Vagina (tissue), 2 donors: Measurements from ENCODE around the gene BTBD17. TPM values are rescaled to one million over a fixed set of nuclear protein-coding genes. Genes with fewer than 3 reads are reported as not detected.

Source experiments
- DNase-seq, 2 donors: peaks; one replicate each; pipeline ENCODE4 v3.0.0-alpha.2; 2017; ENCODE audit errors: extremely low spot score in 2 of 2
- H3K27ac ChIP-seq: fragments of 200-600 bp; sonication (generic); one replicate; pipeline ENCODE4 v1.5.1; 2019
- H3K27me3 ChIP-seq: fragments of 200-600 bp; sonication (generic); one replicate; pipeline ENCODE4 v1.5.1; 2019
- H3K36me3 ChIP-seq, 2 donors: fragments of 200-600 bp; sonication (generic); one replicate each; pipeline ENCODE4 v1.5.1; 2017 to 2019
- H3K4me1 ChIP-seq: fragments of 200-600 bp; sonication (generic); one replicate; pipeline ENCODE4 v1.5.1; 2019
- H3K4me3 ChIP-seq, 2 donors: fragments of 200-600 bp; sonication (generic); 1 replicate in 1 of 2; 2 replicates in 1 of 2; pipeline ENCODE4 v1.5.1; 2016 to 2019
- H3K9me3 ChIP-seq: fragments of 200-600 bp; sonication (generic); one replicate; pipeline ENCODE4 v1.5.1; 2019
- POLR2A ChIP-seq, 2 donors: fragments of 450-650 bp; IDR thresholded peaks; one replicate each; pipeline ENCODE4 v1.6.1; 2017; ENCODE audit warnings: antibody characterized with exemption in 2 of 2, mild to moderate bottlenecking in 2 of 2, moderate library complexity in 2 of 2
- POLR2AphosphoS5 ChIP-seq, 2 donors: sonication (generic); formaldehyde crosslinking; IDR thresholded peaks; one replicate each; pipeline ENCODE4 v1.9.0; 2017; ENCODE audit warnings: antibody characterized with exemption in 2 of 2, mild to moderate bottlenecking in 2 of 2, low read depth in 1 of 2; ENCODE audit not compliant: insufficient read depth in 1 of 2
- intact Hi-C: fragments of 100-400 bp; cut with DNase I; formaldehyde crosslinking; loops from one replicate; pipeline ENCODE4 v1.15.1; 2023
- total RNA-seq: library from RNA; depleted of rRNA; stranded (reverse); fragments of >200 nt; gene quantifications from one replicate; pipeline ENCODE4 v1.2.3, GENCODE V29; 2016
- TF ChIP-seq, protein P1 (sequence below), 3 experiments: fragments of 450-650 bp in 2 of 3; fragments of 200-600 bp in 1 of 3; sonication (generic) in 1 of 3; IDR thresholded peaks; one replicate each; pipeline ENCODE4 v1.5.1; 2017 to 2019; ENCODE audit warnings: antibody characterized with exemption in 3 of 3, mild to moderate bottlenecking in 2 of 3, moderate library complexity in 2 of 3

The BTBD17 gene
- total RNA-seq, 1 donor from 2014 or later, result not detected

DNA sequence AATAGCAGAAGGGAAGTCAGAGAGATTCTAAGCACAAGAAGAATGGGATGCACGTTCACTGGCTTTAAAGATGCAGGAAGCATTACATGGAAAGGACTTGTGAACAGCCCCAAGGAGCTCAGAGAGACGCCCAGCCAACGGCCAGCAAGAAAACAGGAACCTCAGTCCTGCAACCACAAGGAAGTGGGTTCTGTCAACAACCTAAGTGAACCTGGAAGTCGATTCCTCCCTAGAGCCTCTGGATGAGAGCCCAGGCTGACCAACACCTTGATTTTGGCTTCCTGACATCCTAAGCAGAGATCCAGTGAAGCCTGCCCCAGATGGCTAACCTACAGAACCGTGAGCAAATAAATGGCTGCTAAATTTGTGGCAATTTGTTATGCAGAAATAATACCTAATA lies 30.1 kb upstream of the BTBD17 start:
- TF ChIP-seq POLR2AphosphoS5 (IDR thresholded peaks at IDR 0.05; ENCODE audit: insufficient read depth in 1 of 2, low read depth in 1 of 2), result no peak
- TF ChIP-seq, protein P1, sequence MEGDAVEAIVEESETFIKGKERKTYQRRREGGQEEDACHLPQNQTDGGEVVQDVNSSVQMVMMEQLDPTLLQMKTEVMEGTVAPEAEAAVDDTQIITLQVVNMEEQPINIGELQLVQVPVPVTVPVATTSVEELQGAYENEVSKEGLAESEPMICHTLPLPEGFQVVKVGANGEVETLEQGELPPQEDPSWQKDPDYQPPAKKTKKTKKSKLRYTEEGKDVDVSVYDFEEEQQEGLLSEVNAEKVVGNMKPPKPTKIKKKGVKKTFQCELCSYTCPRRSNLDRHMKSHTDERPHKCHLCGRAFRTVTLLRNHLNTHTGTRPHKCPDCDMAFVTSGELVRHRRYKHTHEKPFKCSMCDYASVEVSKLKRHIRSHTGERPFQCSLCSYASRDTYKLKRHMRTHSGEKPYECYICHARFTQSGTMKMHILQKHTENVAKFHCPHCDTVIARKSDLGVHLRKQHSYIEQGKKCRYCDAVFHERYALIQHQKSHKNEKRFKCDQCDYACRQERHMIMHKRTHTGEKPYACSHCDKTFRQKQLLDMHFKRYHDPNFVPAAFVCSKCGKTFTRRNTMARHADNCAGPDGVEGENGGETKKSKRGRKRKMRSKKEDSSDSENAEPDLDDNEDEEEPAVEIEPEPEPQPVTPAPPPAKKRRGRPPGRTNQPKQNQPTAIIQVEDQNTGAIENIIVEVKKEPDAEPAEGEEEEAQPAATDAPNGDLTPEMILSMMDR (IDR thresholded peaks at IDR 0.05), result no peak
- no peak for TF ChIP-seq POLR2A (IDR thresholded peaks at IDR 0.05)
- H3K9me3 ChIP-seq, result no peaks in the 10 kb centered on the region
- DNase-seq, result no peak
- H3K4me3 ChIP-seq, result no peak overlapping the region
- intact Hi-C loops, result no loop called here
- H3K27me3 ChIP-seq, result no peaks in the 10 kb centered on the region
- no peaks in the 10 kb centered on the region for H3K4me1 ChIP-seq
- no peak overlapping the region for H3K27ac ChIP-seq
- H3K36me3 ChIP-seq, result no peaks in the 10 kb centered on the region

DNA sequence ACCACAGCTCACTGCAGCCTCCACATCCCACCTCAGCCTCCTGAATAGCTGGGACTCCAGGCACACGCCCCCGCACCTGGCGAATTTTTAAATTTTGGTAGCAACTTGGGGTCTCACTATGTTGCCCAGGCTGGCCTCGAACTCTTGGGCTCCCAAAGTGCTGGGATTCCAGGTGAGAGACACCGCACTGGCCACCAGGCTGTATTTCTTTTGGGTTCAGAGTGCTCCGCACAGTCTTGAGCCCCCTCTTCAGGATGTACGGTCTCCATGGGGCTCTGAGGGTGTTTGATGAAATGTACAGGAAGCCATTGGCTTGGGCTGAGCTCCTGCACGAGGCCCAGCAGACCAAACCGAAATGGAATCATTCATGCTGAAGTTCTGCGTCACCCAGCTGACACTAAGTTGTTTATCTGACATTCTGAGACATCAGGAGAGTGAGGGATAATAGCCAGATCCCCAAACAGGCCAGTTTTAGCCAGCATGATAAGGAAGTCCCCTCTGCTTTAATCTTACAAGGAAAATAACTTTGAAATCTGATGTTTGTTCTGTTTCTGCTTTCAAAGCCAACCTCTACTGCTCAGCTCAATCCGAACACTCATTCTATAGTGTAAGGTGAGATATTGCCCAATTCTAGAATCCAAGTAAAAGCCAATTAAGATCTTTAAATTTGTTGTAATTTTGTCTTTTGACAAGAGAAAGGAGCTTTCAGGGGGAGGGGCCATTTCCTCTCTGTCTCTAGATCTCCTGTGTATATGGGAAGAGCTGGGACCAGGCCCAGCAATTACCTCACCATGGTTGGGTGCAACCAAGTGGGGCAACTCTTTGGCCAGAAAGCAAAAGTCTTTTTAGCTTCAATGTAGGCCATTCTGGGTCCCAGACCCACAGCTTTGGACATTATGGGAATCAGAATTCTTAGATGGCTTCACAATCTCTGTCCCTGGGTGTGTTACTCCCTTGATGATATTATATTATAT lies 29.3 kb upstream of the BTBD17 start:
- TF ChIP-seq, protein P1 (IDR thresholded peaks at IDR 0.05), result no peak
- TF ChIP-seq POLR2A (IDR thresholded peaks at IDR 0.05) (no peak), POLR2AphosphoS5 (IDR thresholded peaks at IDR 0.05; ENCODE audit: insufficient read depth in 1 of 2, low read depth in 1 of 2) (no peak)
- no peak overlapping the region for H3K4me3 ChIP-seq
- no peak overlapping the region for H3K27ac ChIP-seq
- DNase-seq, result no peak
- no peaks in the 10 kb centered on the region for H3K4me1 ChIP-seq
- H3K27me3 ChIP-seq, result no peaks in the 10 kb centered on the region
- no peaks in the 10 kb centered on the region for H3K9me3 ChIP-seq
- no peaks in the 10 kb centered on the region for H3K36me3 ChIP-seq
- intact Hi-C loops, result no loop called here

DNA sequence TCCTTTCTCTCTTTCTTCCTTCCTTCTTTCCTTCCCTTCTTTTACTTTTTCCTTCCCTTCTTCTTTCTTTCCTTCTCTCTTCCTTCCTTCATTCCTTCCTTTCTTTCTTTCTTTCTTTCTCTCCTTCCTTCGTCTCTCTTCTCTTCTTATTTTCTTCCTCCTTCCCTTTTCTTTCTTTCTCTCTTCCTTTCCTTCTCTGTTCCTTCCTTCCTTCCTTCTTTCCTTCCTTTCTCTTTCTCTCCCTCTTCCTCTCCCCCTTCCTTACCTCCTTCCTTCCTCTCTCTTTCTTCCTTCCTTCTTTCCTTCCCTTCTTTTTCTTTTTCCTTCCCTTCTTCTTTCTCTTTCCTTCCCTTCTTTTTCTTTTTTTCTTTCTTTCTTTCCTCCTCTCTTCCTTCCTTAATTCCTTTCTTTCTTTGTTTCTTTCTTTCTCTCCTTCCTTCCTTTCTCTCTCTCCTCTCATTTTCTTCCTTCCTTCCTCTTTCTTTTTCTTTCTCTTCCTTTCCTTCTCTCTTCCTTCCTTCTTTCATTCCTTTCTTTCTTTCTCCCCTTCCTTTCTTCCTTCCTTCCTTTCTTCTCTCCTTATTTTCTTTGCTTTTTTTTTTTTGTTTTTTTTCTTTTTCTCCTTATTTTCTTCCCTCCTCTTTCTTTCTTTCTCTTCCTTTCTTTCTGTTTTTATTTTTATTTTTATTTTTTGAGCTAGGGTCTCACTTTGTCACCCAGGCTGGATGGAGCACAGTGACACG lies 28.4 kb upstream of the BTBD17 start:
- Histone ChIP-seq H3K27me3 (no peaks in the 10 kb centered on the region), H3K4me1 (no peaks in the 10 kb centered on the region), H3K27ac (no peak overlapping the region), H3K36me3 (no peaks in the 10 kb centered on the region), H3K4me3 (no peak overlapping the region), H3K9me3 (no peaks in the 10 kb centered on the region)
- no peak for TF ChIP-seq POLR2A (IDR thresholded peaks at IDR 0.05)
- TF ChIP-seq POLR2AphosphoS5 (IDR thresholded peaks at IDR 0.05; ENCODE audit: insufficient read depth in 1 of 2, low read depth in 1 of 2), result no peak
- TF ChIP-seq, protein P1 (IDR thresholded peaks at IDR 0.05), result no peak
- intact Hi-C loops, result no loop called here
- no peak for DNase-seq

DNA sequence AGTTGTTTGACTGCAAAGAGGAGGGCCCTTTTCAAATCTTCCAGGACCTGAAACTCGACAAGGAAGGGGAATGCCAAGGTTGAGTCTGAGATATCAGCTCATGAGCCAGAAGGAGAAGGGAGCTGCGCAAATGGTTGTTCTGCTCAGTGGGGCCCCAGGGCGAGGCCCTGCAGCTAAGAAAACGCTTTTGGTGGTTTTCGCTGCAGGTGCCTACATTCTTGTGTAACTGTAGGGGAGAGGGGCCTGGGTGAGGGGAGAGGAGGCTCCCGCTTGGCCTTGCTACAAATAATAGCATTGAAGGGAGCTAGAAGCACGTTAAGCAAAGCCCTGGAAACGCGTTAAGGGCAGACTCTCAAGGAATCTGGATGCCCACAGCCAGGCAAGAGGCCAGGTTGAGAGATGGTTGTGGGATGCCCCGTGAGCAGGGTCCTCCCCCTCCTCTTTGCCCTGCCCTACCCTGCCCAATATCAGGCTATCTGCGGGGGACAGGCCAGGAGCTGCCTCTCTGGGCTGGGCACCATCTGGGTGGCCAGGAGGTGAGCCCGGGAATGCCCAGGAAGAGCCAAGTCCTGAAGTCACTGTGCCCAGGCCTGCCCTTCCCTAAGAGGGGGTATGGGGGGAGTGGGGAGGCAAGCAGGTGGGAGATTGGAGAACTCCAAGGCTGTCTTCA lies 27.6 kb upstream of the BTBD17 start:
- no peaks in the 10 kb centered on the region for H3K9me3 ChIP-seq
- no peak overlapping the region for H3K27ac ChIP-seq
- intact Hi-C loops, result no loop called here
- TF ChIP-seq POLR2AphosphoS5 (IDR thresholded peaks at IDR 0.05; ENCODE audit: insufficient read depth in 1 of 2, low read depth in 1 of 2) (no peak), POLR2A (IDR thresholded peaks at IDR 0.05) (no peak)
- TF ChIP-seq, protein P1 (IDR thresholded peaks at IDR 0.05), result no peak
- no peak overlapping the region for H3K4me3 ChIP-seq
- no peaks in the 10 kb centered on the region for H3K36me3 ChIP-seq
- H3K27me3 ChIP-seq, result no peaks in the 10 kb centered on the region
- no peaks in the 10 kb centered on the region for H3K4me1 ChIP-seq
- DNase-seq, result no peak
